ENCODE measurements around the gene RTN1. TPM values are rescaled to one million over a fixed set of nuclear protein-coding genes. Genes with fewer than 3 reads are reported as not detected.

Gene RTN1
- total RNA-seq, 1 experiment from 2014 or later, result 1.1 TPM

GRCh38 chr14:59857328-59857727 is 13.2 kb downstream of the RTN1 start (continued):
- TF ChIP-seq ZNF425 (CRISPR knock-in tag; conservative IDR thresholded peaks at IDR 0.05) (no peak), HMGXB4 (CRISPR knock-in tag; IDR thresholded peaks at IDR 0.05) (no peak), NR2C2 (CRISPR knock-in tag; IDR thresholded peaks at IDR 0.05) (no peak), ZSCAN18 (CRISPR knock-in tag; IDR thresholded peaks at IDR 0.05) (no peak), CREB1 (CRISPR knock-in tag; IDR thresholded peaks at IDR 0.05) (no peak), ATF3 (CRISPR knock-in tag; conservative IDR thresholded peaks at IDR 0.05) (no peak), STAT6 (CRISPR knock-in tag; conservative IDR thresholded peaks at IDR 0.05; ENCODE audit: low read depth) (no peak), NR3C1 (CRISPR knock-in tag; conservative IDR thresholded peaks at IDR 0.05; ENCODE audit: low read depth) (no peak)

DNA sequence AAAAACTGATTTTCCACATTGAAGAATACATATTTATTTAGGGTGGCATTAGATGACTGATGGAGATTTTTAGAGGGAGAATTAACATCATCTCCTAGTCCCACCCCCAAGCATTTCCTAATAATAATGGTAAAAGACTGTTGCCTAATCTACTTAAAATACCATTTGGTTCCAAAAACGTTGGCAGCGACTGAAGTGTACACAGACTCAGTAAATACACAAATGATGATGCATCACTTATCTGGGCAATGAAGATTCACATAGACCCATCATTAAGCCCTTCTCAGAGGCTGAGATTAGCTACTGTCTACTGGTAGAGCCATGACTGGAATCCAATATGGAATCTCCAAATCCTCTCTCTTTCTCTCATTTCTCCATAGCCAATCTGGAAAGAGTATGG is 18.2 kb downstream of the RTN1 start:
- DNase-seq (ENCODE audit: low spot score), result no peak
- POLR2A ChIA-PET, result no interaction called here
- Mint-ChIP-seq H3K9me3 (no peaks in the 10 kb centered on the region), H3K4me1 (peaks cover 9% of the 10 kb centered on the region), H3K36me3 (no peaks in the 10 kb centered on the region), H3K4me3 (no peak overlapping the region), H3K27ac (no peak overlapping the region), H3K27me3 (ENCODE audit: low read depth) (no peaks in the 10 kb centered on the region)
- no peak for ATAC-seq
- CTCF ChIA-PET, result no interaction called here
- no peak for TF ChIP-seq CBFB (CRISPR knock-in tag; IDR thresholded peaks at IDR 0.05; ENCODE audit: low read depth)
- TF ChIP-seq ZNF263 (CRISPR knock-in tag; IDR thresholded peaks at IDR 0.05; ENCODE audit: low read depth), result no peak
- TF ChIP-seq ZNF396 (CRISPR knock-in tag; IDR thresholded peaks at IDR 0.05; ENCODE audit: borderline replicate concordance), result no peak
- no peak for TF ChIP-seq IRF2 (CRISPR knock-in tag; IDR thresholded peaks at IDR 0.05; ENCODE audit: borderline replicate concordance, low read depth)
- TF ChIP-seq MXD4 (CRISPR knock-in tag; IDR thresholded peaks at IDR 0.05; ENCODE audit: borderline replicate concordance), result no peak
- TF ChIP-seq JUN (CRISPR knock-in tag; IDR thresholded peaks at IDR 0.05), result no peak
- TF ChIP-seq GABPB1 (CRISPR knock-in tag; IDR thresholded peaks at IDR 0.05), result no peak
- TF ChIP-seq JAZF1 (CRISPR knock-in tag; IDR thresholded peaks at IDR 0.05), result no peak
- TF ChIP-seq GRHL2 (CRISPR knock-in tag; IDR thresholded peaks at IDR 0.05; ENCODE audit: insufficient replicate concordance, severe bottlenecking), result no peak
- TF ChIP-seq NFATC4 (CRISPR knock-in tag; IDR thresholded peaks at IDR 0.05), result no peak

Measured in WTC11 (cell line).